ENCODE results near the gene HLA-DPB1. TPM values are rescaled to one million over a fixed set of nuclear protein-coding genes. Genes with fewer than 3 reads are reported as not detected.
A peak's percentile ranks its signal among the peaks of the same experiment; 100 is the strongest.

Gene HLA-DPB1
- total RNA-seq = 10 to 100 TPM; 42.8 to 44.0 TPM
- 100 to 1,000 TPM in 2 of 3 donors, 10 to 100 TPM in 1; 62.2 to 228 (median 186) TPM for polyA plus RNA-seq
- total RNA-seq = 2.5 to 48.2 (median 31.9) reads per million in 6 experiments

DNA sequence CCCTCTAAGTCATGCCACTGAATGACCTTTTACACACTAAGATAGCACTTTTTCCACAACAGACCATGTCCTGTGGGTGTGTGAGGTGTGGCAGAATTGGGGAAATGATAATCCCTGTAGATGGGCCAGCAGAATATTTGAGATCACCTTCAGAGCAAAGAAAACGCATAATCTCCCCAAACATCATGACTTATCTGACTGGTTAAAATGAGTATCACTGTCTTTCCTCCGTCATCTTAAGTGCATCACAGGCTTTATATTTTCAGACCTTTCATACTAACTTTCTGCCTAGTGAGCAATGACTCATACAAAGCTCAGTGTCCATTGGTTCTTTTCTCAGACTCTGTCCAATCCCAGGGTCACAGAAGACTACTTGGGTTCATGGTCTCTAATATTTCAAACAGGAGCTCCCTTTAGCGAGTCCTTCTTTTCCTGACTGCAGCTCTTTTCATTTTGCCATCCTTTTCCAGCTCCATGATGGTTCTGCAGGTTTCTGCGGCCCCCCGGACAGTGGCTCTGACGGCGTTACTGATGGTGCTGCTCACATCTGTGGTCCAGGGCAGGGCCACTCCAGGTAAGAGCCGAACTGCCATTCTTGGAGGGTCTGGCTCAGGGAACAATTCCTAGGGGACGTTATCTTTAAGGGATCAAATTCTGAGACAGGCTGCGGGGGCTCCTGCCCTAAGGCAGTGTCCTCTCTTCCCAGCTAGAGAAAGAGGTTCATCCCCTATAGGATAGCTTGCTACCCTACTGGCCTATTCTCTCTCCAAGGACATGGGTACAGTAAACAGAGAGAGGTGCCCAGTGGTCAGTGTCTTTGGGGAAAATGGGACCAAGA, at the start of gene HLA-DPB1:
Gene HLA-DPB1, plus strand, starts transcription at position 423 of the 838 bp plus-strand sequence. Its CDS starts 52 bp downstream, at position 475.
- Mint-ChIP-seq H3K9me3 (no peaks in the 10 kb centered on the region), H3K27me3 (peaks cover 0 to 8% (median 0%) of the 10 kb centered on the region in 5 donors), H3K27ac (peak within 1 kb of the TSS; percentile 71 to 97 (median 92)), H3K4me3 (peak within 1 kb of the TSS; percentile 84 to 96 (median 89)), H3K4me1 (peaks cover 32 to 85% (median 71%) of the 10 kb centered on the region in 4 donors), H3K36me3 (peaks cover 0 to 2% (median 0%) of the 10 kb centered on the region in 3 donors)
- ATAC-seq = peak; percentile 97 to 98
- peak in 7 of 10 donors; percentile 26 to 82 (median 68) for DNase-seq
- POLR2A ChIA-PET = interaction anchor here (0.8 to 2.0 kb wide), 3 partner anchors 104 to 231 kb away, joined by 3 to 14 read pairs (median 3); no protein-coding TSS in a partner anchor

DNA sequence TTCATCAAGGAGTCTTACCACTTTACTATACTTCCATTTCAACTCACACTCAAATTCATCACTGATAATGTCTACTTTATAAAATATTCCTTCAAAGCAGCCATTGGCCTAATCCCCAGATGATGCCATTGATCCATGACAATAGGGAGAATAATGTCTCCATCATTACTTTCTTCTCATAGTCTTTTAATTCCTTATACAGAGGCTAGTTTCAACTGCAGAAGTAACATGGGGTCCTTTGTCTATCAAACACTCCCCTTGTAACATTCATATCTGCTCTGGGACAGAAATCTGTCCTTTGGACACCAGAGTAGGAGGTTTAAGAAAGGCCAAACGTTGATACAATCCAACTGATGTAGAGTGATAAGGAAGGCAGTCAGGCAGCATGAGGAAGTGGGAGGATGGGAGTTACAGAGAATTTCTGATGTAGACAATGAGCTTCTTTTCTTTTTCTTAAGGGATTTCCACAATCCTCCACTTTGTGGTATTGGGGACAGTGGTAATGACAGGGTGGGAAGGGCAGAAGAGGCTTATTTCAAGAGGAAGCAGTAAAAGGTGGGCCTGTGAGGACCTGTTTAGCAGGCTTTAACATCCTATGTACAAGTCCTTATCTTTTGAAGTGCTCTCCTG, 47.5 kb upstream of the HLA-DPB1 start:
- no peak for DNase-seq
- H3K9me3 Mint-ChIP-seq = no peaks in the 10 kb centered on the region
- no peak for ATAC-seq

DNA sequence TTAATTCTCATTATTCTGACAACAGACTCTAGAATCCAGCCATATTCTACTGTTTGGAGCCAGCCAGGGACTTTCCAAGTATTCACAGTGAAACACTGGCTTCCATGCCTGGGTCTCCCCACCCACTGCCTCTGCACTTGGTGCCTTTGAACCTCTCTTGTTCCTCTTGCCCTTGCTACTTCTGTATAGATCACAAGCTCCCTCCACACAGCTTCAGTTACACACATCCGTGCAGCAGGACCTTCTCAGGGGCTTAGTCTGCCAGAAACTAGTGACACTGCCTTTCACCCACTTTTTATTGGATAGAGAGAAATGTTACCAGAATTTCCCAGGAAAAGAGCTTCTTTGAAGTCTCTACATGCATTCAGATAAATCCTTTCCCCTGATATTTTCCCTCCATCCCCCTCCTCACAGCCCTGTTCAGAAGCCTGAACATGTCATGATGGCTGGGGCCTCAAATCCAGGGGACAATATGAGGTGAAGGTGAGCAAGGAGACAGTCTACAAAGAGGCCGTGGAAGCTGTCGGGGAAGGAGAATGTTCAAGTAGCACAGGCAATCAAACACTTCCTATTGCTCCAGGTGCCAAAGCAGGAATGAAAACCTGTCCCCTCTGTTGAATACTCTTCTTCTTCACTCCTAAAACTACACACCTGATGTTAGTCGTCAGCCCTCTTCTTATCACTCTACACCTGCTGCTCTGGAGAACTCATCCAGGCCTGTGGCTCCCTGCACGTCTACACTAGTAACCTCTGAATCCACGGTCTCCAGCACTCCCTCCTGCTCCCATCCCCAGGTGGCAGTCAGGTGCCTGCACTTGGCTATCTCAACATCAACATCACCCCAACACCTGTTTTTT, 46.2 kb upstream of the HLA-DPB1 start:
- DNase-seq (no peak), ATAC-seq (peak; percentile 51 to 72)
- Mint-ChIP-seq H3K27ac (peak overlapping the region in 3 of 10 donors; percentile 71 to 87 (median 84)), H3K27me3 (peaks cover 0 to 20% (median 8%) of the 10 kb centered on the region in 5 donors), H3K4me3 (peak overlapping the region in 1 of 10 donors; percentile 59), H3K36me3 (peaks cover 0 to 2% (median 1%) of the 10 kb centered on the region in 3 donors), H3K4me1 (peaks cover 0 to 36% (median 3%) of the 10 kb centered on the region in 4 donors), H3K9me3 (peaks cover 0 to 5% (median 2%) of the 10 kb centered on the region in 9 donors)
- POLR2A ChIA-PET = interaction anchor here (0.9 kb wide), 1 partner anchor 58 kb away, joined by 3 read pairs; no protein-coding TSS in a partner anchor

More for the DNA sequence above, 47.5 kb upstream of the HLA-DPB1 start:
- H3K4me3 Mint-ChIP-seq = peak overlapping the region in 1 of 10 donors; percentile 7
- peaks cover 0 to 14% (median 0%) of the 10 kb centered on the region in 5 donors for H3K27me3 Mint-ChIP-seq
- peak overlapping the region in 2 of 10 donors; percentile 16 to 77 for H3K27ac Mint-ChIP-seq
- no peaks in the 10 kb centered on the region for H3K36me3 Mint-ChIP-seq
- peaks cover 0 to 36% (median 3%) of the 10 kb centered on the region in 4 donors for H3K4me1 Mint-ChIP-seq
- POLR2A ChIA-PET = interaction anchor here (1.3 kb wide), 1 partner anchor 45 kb away, joined by 5 read pairs; the partner anchor contains the start of gene HLA-DPA1

DNA sequence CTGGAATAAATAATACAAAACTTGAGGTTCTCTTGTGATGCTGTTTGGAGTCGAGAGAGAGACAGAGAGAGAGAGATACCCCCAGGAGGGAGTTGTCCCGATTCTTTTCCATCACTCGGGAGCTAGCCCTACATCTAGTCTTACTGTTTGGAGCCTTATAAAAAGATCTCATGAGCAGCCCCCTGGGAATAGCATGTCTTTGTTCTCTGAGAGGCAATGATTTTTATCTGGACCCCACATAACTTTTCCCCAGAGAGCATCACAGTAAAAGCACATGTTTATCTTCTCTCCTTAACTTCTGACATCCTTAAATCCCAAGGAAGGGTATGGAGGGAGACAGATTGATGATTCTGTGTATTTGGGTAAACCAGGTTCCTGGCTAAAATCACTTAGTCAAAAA, 45.5 kb upstream of the HLA-DPB1 start:
- H3K36me3 Mint-ChIP-seq = peaks cover 0 to 9% (median 8%) of the 10 kb centered on the region in 3 donors
- POLR2A ChIA-PET = interaction anchor here (0.9 kb wide), 1 partner anchor 58 kb away, joined by 3 read pairs; no protein-coding TSS in a partner anchor
- H3K27me3 Mint-ChIP-seq = peaks cover 0 to 20% (median 14%) of the 10 kb centered on the region in 5 donors
- DNase-seq (no peak), ATAC-seq (no peak)
- peaks cover 0 to 36% (median 3%) of the 10 kb centered on the region in 4 donors for H3K4me1 Mint-ChIP-seq
- H3K4me3 Mint-ChIP-seq = peak overlapping the region in 1 of 10 donors; percentile 59
- H3K27ac Mint-ChIP-seq = peak overlapping the region in 3 of 10 donors; percentile 7 to 87 (median 71)
- H3K9me3 Mint-ChIP-seq = peaks cover 3 to 12% (median 8%) of the 10 kb centered on the region in 9 donors

DNA sequence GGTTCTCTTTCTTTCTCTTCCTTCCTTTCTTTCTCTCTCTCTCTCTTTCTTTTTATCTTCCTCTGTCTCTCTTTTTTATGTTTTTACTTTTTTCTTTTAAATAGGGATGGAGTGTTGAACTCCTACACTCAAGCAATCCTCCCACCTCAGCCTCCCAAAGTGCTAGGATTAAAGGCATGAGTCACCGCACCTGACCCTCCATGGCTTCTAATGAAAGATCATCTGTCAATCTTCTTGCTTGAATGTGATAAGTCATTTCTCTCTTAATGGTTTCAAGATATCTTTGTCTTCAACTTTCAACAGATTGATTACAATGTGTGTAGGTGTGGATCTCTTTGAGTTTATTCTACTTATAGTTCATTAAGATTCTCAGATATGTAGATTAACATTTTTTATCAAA, 41.2 kb upstream of the HLA-DPB1 start:
- Mint-ChIP-seq H3K4me1 (peaks cover 0 to 19% (median 1%) of the 10 kb centered on the region in 4 donors), H3K36me3 (peaks cover 0 to 18% (median 18%) of the 10 kb centered on the region in 3 donors), H3K27me3 (peaks cover 0 to 27% (median 16%) of the 10 kb centered on the region in 5 donors), H3K27ac (peak overlapping the region in 1 of 10 donors; percentile 9), H3K4me3 (no peak overlapping the region), H3K9me3 (peaks cover 6 to 20% (median 15%) of the 10 kb centered on the region in 9 donors)
- ATAC-seq = no peak
- POLR2A ChIA-PET = no interaction called here
- no peak for DNase-seq

DNA sequence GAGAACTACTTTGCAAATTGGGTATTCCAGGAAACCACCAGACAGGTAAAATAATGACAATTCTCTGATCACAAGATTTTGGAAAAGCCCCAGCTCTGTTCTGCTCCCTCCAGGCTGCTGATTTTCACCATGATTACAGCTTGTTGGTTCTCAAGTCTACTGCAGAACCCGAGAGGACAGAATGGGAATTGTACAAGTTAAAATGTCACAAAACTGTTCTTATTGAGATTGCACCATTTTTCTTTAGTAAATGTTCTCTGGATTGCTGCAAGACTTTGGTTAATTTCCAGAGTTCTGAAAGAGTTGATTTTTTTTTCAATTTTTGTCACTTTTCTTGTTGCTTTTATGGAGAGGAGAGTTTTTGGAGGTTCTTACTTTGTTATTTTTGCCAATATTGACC, 39.3 kb upstream of the HLA-DPB1 start:
- Mint-ChIP-seq H3K4me1 (peaks cover 0 to 1% (median 0%) of the 10 kb centered on the region in 4 donors), H3K9me3 (peaks cover 6 to 20% (median 15%) of the 10 kb centered on the region in 9 donors), H3K27me3 (peaks cover 0 to 27% (median 9%) of the 10 kb centered on the region in 5 donors), H3K27ac (no peak overlapping the region), H3K4me3 (no peak overlapping the region), H3K36me3 (peaks cover 0 to 18% (median 18%) of the 10 kb centered on the region in 3 donors)
- DNase-seq (no peak), ATAC-seq (no peak)
- POLR2A ChIA-PET = interaction anchor here (0.5 to 0.6 kb wide), 2 partner anchors 102 to 1795 kb away, joined by 3 to 4 read pairs; no protein-coding TSS in a partner anchor

DNA sequence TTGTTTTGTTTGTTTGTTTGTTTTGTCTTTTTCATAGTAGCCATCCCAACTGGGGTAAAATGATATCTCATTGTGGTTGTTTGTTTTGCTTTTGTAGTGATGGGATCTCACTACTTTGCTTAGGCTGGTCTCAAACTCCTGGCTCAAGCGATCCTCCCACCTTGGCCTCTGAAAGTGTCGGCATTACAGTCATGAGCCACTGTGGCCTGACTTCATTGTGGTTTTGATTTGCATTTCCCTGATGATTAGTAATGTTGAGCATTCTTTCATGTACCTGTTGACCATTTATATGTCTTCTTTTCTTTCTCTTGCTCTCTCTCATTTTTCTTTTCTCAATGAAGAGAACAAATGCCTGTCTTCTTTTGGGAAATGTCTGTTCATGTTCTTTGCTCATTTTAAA, 35.6 kb upstream of the HLA-DPB1 start:
- Mint-ChIP-seq H3K27me3 (peaks cover 0 to 13% (median 9%) of the 10 kb centered on the region in 5 donors), H3K4me3 (no peak overlapping the region), H3K36me3 (peaks cover 0 to 11% (median 10%) of the 10 kb centered on the region in 3 donors), H3K27ac (no peak overlapping the region), H3K9me3 (peaks cover 2 to 21% (median 7%) of the 10 kb centered on the region in 9 donors), H3K4me1 (no peaks in the 10 kb centered on the region)
- DNase-seq = no peak
- POLR2A ChIA-PET = no interaction called here
- ATAC-seq = no peak

DNA sequence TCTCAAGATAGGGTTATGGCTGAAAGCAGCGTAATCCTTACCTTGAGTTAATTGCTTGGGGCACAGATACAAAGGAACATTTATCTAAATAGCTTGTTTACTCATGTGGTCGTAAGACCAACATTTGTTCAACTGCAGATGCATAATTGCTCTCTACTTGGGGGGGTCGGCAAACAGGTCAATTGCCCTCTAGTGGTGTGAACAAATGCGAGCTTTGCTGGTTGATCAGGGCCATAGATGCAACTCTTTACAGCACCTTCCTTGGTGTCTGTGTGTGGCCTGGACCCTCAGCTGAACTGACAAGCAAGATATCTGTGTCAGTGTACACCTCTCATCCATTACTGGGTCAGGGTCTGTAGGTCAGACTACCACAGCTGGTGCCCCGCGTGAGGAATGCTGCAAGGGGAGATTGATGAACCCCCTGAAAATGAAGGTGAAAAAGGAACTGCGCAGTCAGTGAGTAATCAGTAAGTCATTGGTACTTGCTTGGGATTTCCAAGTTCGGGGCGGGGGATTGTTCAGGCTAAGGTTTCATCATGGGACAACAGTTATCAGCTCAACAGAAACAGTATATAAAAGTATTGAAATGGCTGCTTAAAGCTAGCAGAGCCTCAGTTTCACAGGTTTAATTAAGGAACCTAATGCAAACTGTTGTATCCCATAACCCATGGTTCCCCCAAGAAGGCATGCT, 26.3 kb upstream of the HLA-DPB1 start:
- H3K27me3 Mint-ChIP-seq = peaks cover 19 to 46% (median 24%) of the 10 kb centered on the region in 5 donors
- peaks cover 0 to 7% (median 0%) of the 10 kb centered on the region in 9 donors for H3K9me3 Mint-ChIP-seq
- no peak overlapping the region for H3K27ac Mint-ChIP-seq
- no peak overlapping the region for H3K4me3 Mint-ChIP-seq
- DNase-seq (no peak), ATAC-seq (no peak)
- peaks cover 0 to 5% (median 2%) of the 10 kb centered on the region in 3 donors for H3K36me3 Mint-ChIP-seq
- POLR2A ChIA-PET = no interaction called here
- H3K4me1 Mint-ChIP-seq = peaks cover 0 to 3% (median 0%) of the 10 kb centered on the region in 4 donors

DNA sequence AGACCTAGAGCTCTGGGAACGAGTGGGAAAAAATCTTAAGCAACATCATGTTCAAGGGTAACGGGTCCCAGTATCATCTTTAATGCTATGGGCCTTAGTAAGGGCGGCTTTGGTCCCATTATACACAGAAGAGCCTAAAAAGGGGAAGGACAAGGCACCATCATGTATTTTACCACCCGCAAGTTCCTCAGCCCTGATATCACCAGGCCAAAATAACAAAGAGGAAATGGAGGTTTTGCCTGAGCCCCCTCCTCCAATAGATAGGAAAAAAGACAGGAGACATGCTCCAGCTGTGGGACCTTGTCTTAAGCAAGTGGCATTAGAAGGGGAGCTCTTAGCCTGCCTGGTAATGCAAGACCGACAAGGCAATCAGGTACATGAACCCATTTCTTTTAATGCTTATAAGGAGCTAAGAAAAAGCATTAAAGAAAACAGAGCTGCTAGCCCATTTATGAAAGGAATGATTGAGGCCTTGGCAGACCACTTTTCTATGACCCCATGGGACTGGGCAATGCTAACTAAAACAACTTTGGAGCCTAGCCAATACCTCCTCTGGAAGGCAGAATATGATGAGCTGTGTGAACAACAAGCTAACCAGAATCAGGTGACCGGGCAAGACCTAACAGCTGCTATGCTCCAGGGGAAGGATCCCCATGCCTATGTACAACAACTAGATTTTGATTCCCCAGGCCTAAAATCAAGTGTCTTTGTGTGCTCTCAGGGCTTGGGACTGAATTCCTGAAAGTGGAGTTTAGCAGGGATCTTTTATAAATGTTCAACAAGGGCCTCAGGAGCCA, 25.6 kb upstream of the HLA-DPB1 start:
- peaks cover 0 to 3% (median 0%) of the 10 kb centered on the region in 4 donors for H3K4me1 Mint-ChIP-seq
- H3K36me3 Mint-ChIP-seq = peaks cover 0 to 5% (median 2%) of the 10 kb centered on the region in 3 donors
- H3K4me3 Mint-ChIP-seq = no peak overlapping the region
- DNase-seq = no peak
- ATAC-seq = no peak
- peaks cover 0 to under 1% (median 0%) of the 10 kb centered on the region in 9 donors for H3K9me3 Mint-ChIP-seq
- no peak overlapping the region for H3K27ac Mint-ChIP-seq
- POLR2A ChIA-PET = interaction anchor here (0.6 kb wide), 1 partner anchor 23 kb away, joined by 3 read pairs; the partner anchor contains the start of gene HLA-DPA1
- H3K27me3 Mint-ChIP-seq = peaks cover 19 to 46% (median 23%) of the 10 kb centered on the region in 5 donors

DNA sequence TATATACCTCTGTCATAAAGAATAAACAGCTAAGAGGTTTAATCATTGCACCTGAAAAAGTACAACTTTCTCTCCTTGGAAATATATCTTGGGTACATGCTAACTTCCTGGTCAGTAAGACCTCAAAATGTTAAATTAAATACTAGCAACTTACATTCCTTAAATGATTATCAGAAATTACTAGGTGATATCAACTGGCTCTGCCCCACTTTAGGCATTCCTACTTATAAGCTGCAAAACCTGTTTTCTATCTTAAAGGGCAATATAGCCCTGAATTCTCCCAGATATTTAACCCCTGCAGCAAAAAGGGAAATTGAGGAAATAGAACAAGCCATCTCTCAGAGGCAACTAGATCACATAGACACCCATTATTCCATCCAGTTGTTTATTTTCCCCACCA, 23.2 kb upstream of the HLA-DPB1 start:
- DNase-seq (no peak), ATAC-seq (no peak)
- H3K4me3 Mint-ChIP-seq = no peak overlapping the region
- peaks cover 0 to 10% (median 7%) of the 10 kb centered on the region in 4 donors for H3K4me1 Mint-ChIP-seq
- POLR2A ChIA-PET = no interaction called here
- H3K9me3 Mint-ChIP-seq = no peaks in the 10 kb centered on the region
- H3K27ac Mint-ChIP-seq = no peak overlapping the region
- H3K36me3 Mint-ChIP-seq = peaks cover 0 to 1% (median 0%) of the 10 kb centered on the region in 3 donors
- H3K27me3 Mint-ChIP-seq = peaks cover 9 to 31% (median 14%) of the 10 kb centered on the region in 5 donors

All from naive thymus-derived CD8-positive, alpha-beta T cell (primary cell).